ENCODE measurements around the gene ZNF831. TPM values are rescaled to one million over a fixed set of nuclear protein-coding genes. Genes with fewer than 3 reads are reported as not detected.

Gene ZNF831
- total and polyA plus RNA-seq, 11 donors: 0.02 to 0.77 (median 0.06) TPM; not detected in 2

GRCh38 chr20:59159091-59159490 is 4.5 kb upstream of the ZNF831 start:
- WGBS, 4 donors: 61 to 65% (median 64%) methylated on average over 3 of the region's 3 CpGs
- no peaks in the 10 kb centered on the region for H3K36me3 ChIP-seq
- H3K27ac ChIP-seq: peak overlapping the region in 1 of 12 donors; percentile 77
- intact Hi-C loops (cut with DNase I): no loop called here
- H3K27me3 ChIP-seq: peaks cover 0 to 13% (median 0%) of the 10 kb centered on the region in 9 donors
- ATAC-seq: no peak
- H3K4me3 ChIP-seq: peak overlapping the region in 1 of 12 donors; percentile 52
- H3K4me1 ChIP-seq: peaks cover 0 to 23% (median 0%) of the 10 kb centered on the region in 12 donors
- TF ChIP-seq CTCF (IDR thresholded peaks at IDR 0.05) (no peak), POLR2A (IDR thresholded peaks at IDR 0.05) (no peak)
- H3K9me3 ChIP-seq: no peaks in the 10 kb centered on the region
- DNase-seq: no peak

GRCh38 chr20:59159493-59160376 is 3.9 kb upstream of the ZNF831 start:
- Histone ChIP-seq H3K9me3 (no peaks in the 10 kb centered on the region), H3K4me1 (peaks cover 0 to 22% (median 0%) of the 10 kb centered on the region in 12 donors), H3K36me3 (no peaks in the 10 kb centered on the region), H3K4me3 (peak overlapping the region in 2 of 12 donors; percentile 29 to 52), H3K27me3 (peaks cover 0 to 13% (median 0%) of the 10 kb centered on the region in 9 donors), H3K27ac (peak overlapping the region in 2 of 12 donors; percentile 13 to 77)
- WGBS, 4 donors: 62 to 78% (median 72%) methylated on average over 17 to 18 of the region's 18 CpGs
- no peak for ATAC-seq
- intact Hi-C loops (cut with DNase I): no loop called here
- DNase-seq: no peak
- no peak for TF ChIP-seq CTCF (IDR thresholded peaks at IDR 0.05)
- TF ChIP-seq POLR2A (IDR thresholded peaks at IDR 0.05): no peak

GRCh38 chr20:59160389-59161115 is 3.1 kb upstream of the ZNF831 start:
- peaks cover 0 to 14% (median 0%) of the 10 kb centered on the region in 9 donors for H3K27me3 ChIP-seq
- no peak for TF ChIP-seq POLR2A (IDR thresholded peaks at IDR 0.05)
- TF ChIP-seq CTCF (IDR thresholded peaks at IDR 0.05): no peak
- H3K4me3 ChIP-seq: peak overlapping the region in 2 of 12 donors; percentile 29 to 52
- H3K4me1 ChIP-seq: peaks cover 0 to 14% (median 0%) of the 10 kb centered on the region in 12 donors
- H3K27ac ChIP-seq: peak overlapping the region in 2 of 12 donors; percentile 13 to 77
- no peak for ATAC-seq
- intact Hi-C loops (cut with DNase I): no loop called here
- peak in 1 of 5 donors; percentile 57 for DNase-seq
- H3K9me3 ChIP-seq: no peaks in the 10 kb centered on the region
- 57 to 74% (median 68%) methylated on average over 9 of the region's 9 CpGs for WGBS, 4 donors
- H3K36me3 ChIP-seq: no peaks in the 10 kb centered on the region

GRCh38 chr20:59161721-59162120 is 1.9 kb upstream of the ZNF831 start:
- TF ChIP-seq CTCF (IDR thresholded peaks at IDR 0.05) (no peak), POLR2A (IDR thresholded peaks at IDR 0.05) (no peak)

More at GRCh38 chr20:59161721-59162120, 1.9 kb upstream of the ZNF831 start:
- no peak for DNase-seq
- Histone ChIP-seq H3K4me1 (peaks cover 0 to 13% (median 0%) of the 10 kb centered on the region in 12 donors), H3K9me3 (no peaks in the 10 kb centered on the region), H3K27ac (peak overlapping the region in 1 of 12 donors; percentile 77), H3K27me3 (peaks cover 0 to 14% (median 0%) of the 10 kb centered on the region in 9 donors), H3K4me3 (peak overlapping the region in 1 of 12 donors; percentile 52), H3K36me3 (no peaks in the 10 kb centered on the region)
- intact Hi-C loops (cut with DNase I): no loop called here
- ATAC-seq: no peak
- 64 to 80% (median 77%) methylated on average over 2 of the region's 2 CpGs for WGBS, 4 donors

Measured in heart left ventricle (tissue), 16 donors.